HG03558 (cell line): ENCODE results near the gene ORMDL1.

Experiments used
- ATAC-seq: cut with Tn5 transposase; IDR thresholded peaks from one replicate; pipeline ENCODE4 v1.9.1; 2021; ENCODE audit warnings: moderate number of reproducible peaks; ENCODE audit not compliant: unreplicated experiment; ENCODE audit errors: extremely low read depth

The ORMDL1 gene, protein sequence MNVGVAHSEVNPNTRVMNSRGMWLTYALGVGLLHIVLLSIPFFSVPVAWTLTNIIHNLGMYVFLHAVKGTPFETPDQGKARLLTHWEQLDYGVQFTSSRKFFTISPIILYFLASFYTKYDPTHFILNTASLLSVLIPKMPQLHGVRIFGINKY

DNA sequence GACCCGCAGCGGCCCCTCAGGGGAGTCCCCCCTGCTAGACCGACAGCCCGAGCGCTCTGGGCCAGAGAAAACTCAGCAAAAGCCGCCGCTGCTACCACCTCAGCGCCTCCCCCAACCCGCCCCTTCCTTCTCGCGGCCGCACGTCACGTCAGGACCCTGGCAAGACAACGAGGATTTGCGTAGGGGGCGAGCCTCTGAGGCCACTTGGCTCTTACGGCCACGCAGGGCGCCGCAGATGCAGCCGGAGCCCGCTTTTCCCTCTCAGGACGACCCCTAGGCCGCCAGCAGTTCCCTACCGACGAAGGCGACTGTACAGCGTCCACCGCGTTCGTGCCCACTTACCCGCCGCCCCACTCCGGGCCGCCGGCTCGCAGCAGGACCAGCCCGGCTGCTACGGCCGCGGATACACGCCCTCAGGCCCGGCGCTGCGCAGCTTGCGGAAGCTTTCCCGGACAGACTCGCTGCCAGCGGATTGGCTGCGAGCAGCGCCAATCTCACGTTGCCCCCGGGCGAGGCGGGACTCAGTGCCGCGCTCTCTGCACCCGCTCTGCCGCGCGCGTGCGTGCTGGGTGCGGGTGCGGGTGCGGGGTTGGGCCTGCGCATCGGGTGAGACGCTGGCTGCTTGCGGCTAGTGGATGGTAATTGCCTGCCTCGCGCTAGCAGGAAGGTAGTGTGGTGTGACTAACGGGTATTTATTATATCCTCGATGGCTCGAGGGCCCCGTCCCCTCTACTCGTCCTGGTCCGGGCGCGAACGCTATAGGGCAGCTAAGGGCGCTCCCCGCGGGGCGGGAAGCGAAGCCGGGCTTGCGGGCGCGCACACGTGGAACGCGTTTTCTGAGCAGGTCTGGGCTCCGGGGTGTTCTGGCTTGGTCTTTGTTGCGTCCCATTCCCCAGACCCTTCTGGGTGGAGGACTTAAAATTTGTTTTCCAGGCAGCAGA, at the start of gene ORMDL1, which contains the start of gene PMS1:
Gene ORMDL1, minus strand, starts transcription at position 413 of the 941 bp plus-strand sequence. CDS start 1,744 bp downstream, outside the sequence.
Gene PMS1, plus strand, starts transcription at position 524 of the 941 bp plus-strand sequence. CDS start 7,360 bp downstream, outside the sequence.
- peak; percentile 89 for ATAC-seq

- no peak for ATAC-seq
These were observed 46.4 kb upstream of the ORMDL1 start for GRCh38 chr2:189830510-189830909.

- no peak for ATAC-seq
These were observed 45.1 kb upstream of the ORMDL1 start for GRCh38 chr2:189829102-189829833.

DNA sequence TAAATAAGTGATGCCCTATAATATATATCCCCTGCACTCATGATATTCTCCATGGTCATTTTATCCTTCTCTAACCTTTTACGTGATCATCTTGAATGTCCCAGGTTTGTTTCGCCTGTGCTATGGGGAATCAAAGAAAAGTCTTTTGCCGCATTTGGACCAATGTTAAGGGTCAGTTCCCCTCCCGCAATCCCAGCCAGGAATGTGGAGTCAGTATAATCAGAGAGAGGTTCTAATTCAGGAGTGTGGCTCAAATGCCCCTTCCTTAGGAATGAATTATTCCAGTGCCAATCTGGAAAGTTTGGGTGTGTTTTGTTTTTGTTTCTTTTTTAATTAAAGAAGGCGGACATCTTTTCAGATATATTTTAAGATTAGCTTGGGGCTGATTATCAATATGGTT, 41.9 kb upstream of the ORMDL1 start:
- no peak for ATAC-seq

DNA sequence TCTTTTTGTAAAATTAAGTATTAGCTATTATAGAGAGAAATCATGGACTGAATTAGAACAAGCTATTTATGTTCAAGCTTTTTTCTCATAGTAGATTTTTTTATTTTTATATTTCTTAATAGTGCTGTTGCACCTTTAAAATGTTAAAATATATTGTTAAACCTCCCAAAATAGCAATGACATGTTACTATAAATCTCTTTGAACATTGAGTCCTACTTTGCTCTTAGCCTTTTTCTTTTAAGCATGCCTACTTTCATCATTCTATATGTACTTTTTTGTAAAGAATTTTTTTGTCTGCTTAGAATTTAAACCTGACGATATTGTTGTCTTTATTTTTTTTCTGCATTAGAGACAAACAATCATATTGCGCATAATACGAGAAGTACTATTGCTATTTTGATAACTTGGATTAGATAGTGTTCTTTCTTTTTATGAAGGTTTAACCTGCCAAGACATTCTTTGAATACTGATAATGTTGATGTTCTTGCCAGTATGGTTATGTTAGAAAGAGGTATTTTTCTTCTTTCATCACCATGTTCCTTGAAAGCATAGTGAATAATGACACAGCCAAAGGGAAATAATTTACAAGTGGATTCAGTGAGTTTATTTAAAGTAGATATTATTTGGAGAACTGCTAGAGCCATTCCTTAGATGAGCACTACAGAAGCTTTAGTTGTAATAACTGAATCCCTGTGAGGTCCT, 40.7 kb upstream of the ORMDL1 start:
- ATAC-seq = no peak

DNA sequence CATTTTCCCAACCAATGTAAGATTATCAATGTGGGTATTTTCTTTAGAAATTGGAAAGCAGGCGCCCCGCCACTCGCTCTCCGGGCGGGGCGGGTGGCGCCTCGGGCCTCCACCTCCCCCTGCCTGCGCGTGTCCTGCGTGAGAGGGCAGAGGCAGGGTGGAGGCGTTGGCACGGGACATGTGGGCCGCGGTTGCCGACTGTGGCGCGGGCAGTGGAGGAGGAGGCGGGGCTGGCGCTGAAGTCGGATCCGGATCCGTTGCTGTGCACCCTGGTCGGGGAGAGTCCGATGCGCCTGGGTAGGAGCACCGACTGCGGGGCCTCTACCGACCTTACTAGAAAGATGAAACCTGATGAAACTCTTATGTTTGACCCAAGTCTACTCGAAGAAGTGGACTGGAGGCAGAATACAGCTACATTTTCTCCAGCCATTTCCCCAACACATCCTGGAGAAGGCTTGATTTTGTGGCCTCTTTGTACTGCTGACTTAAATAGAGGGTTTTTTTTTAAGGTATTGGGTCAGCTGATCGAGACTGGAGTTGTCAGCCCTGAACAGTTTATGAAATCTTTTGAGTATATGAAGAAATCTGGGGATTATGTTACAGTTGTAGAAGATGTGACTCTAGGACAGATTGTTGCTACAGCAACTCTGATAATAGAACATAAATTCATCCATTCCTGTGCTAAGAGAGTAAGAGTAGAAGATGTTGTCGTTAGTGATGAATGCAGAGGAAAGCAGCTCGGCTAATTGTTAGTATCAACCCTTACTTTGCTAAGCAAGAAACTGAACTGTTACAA, 38.0 kb upstream of the ORMDL1 start:
- ATAC-seq = no peak

DNA sequence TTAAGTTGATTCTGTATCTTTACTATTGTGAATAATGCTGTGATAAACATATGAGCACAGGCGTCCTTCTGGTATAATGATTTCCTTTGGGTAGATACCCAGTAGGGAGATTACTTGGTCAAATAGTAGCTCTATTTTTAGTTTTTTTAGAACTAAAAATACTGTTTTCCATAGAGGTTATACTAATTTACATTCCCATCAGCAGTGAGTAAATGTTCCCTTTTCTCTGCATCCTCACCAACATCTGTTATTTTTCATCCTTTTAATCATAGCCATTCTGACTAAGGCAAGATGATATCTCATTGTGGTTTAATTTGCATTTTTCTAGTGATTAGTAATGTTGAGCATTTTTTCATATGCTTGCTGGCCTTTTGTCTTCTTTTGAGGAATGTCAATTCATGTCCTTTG, 35.2 kb upstream of the ORMDL1 start:
- no peak for ATAC-seq

DNA sequence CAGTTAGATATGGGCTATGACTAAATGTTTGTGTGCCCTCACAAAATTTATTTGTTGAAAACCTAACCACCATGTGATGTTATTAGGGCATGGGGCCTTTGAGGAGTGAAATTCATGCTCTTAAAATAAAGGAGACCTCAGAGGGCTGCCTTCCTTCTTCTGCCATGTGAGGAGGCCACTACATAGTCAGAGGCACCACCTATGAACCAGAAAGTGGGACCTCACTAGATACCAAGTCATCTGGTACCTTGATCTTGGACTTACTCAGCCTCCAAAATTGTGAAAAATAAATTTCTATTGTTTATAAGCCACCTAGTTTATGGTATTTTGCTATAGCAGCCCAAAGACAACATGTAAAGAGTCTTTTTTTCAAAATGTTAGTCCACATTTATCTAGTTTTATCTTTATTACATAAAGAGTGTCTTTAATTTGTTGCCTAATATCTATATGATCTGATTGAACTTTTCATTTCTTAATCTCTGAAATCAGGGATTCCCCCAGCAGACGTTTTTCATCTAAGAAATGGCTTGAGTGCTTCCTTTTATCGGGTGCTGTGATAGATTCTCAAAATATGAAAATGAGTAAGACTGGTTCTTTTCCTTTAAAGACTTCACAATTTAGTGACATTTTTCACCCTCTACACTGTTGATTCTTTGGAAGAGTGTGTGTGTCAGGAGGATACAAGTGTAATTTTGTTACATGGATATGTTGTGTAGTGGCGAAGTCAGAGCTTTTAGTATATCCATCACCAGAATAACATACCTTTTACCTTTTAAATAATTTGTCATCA, 34.3 kb upstream of the ORMDL1 start:
- ATAC-seq = no peak

GRCh38 chr2:189803431-189803830, 19.3 kb upstream of the ORMDL1 start:
- no peak for ATAC-seq

GRCh38 chr2:189802396-189802912, 18.3 kb upstream of the ORMDL1 start:
- no peak for ATAC-seq

- ATAC-seq = no peak
These were observed 15.4 kb upstream of the ORMDL1 start for GRCh38 chr2:189799531-189799930.

DNA sequence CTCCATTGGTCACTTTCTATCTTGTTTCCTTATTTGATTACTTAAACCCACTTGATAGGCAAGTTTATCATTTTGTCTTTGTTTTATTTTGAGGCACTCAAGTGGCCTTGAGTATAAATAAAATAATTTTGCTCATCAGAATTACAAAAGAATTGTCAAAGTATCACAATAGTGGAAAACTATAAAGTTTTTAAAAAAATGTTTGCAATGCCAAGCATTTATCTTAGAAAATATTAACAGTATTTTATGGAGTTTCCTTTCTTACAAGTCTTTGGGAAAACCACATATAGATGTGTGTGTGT, 14.8 kb upstream of the ORMDL1 start:
- no peak for ATAC-seq

- peak; percentile 63 for ATAC-seq
These were observed 14.3 kb upstream of the ORMDL1 start for GRCh38 chr2:189798312-189799029.

- ATAC-seq = no peak
These were observed 13.8 kb upstream of the ORMDL1 start for GRCh38 chr2:189797902-189798301.

DNA sequence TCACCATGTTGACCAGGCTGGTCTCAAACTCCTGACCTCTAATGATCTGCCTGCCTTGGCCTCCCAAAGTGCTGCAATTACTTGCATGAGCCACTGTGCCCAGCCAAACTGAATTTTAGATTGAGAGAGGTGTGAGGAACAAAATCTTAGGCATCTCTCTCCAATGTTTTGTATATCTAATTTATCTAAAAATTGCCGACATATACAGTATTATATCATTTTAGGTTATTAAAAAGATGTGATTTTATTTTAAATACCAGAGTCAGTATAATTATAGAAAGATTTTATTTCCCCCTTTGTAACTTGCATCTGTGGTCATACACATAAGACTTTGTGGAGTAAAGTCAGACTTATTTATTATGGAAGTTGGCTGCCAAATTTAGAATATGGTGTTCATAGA, 10.2 kb upstream of the ORMDL1 start:
- ATAC-seq = no peak

GRCh38 chr2:189791338-189792042, 7.4 kb upstream of the ORMDL1 start:
- no peak for ATAC-seq

DNA sequence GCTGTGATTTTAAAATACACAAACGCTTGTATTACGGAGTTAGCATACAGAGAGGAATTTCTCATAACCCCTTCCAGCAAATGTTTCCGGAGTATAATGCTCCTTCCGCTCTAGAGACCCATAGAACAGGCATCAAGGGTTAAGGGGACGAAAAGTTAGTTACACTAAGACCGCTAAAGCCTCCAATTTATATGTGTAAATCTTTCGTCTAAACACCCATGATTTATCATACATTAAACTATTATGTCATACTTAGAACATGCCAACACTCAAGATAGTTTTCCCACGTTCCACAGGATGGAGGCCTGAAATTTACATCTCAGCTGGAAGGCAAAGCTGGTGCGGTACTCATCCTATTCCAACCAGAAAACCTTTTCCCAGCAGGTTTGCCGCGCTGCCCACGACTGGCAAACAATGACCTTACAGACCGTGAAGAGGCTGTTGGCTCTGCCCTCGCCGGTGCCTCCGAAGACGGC, 650 bp downstream of the ORMDL1 start:
- ATAC-seq = peak; percentile 1
